SH-SY5Y (cell line): ENCODE data around the gene SSBP3.

Experiments used
- GATA2 ChIP-seq: IDR thresholded peaks from 2 replicates; pipeline ENCODE4 v1.6.1; 2011; ENCODE audit warnings: mild to moderate bottlenecking, low read depth, low read length
- GATA3 ChIP-seq: IDR thresholded peaks from 2 replicates; pipeline ENCODE4 v1.6.1; 2011; ENCODE audit warnings: low read depth, mild to moderate bottlenecking, low read length, moderate library complexity

The SSBP3 gene

GRCh38 chr1:54413732-54414131 is 7.5 kb upstream of the SSBP3 start:
- no peak for TF ChIP-seq GATA3
- TF ChIP-seq GATA2 = no peak

- TF ChIP-seq GATA2 (no peak), GATA3 (no peak)
Measured at GRCh38 chr1:54413295-54413694, 7.1 kb upstream of the SSBP3 start.

GRCh38 chr1:54410359-54410758 is 4.2 kb upstream of the SSBP3 start:
- no peak for TF ChIP-seq GATA2
- no peak for TF ChIP-seq GATA3

- TF ChIP-seq GATA3 (no peak), GATA2 (no peak)
Measured at GRCh38 chr1:54409156-54410142, 3.3 kb upstream of the SSBP3 start.

GRCh38 chr1:54408147-54409066 is 2.2 kb upstream of the SSBP3 start:
- TF ChIP-seq GATA3 (no peak), GATA2 (no peak)

- TF ChIP-seq GATA2 (no peak), GATA3 (no peak)
Measured at GRCh38 chr1:54407404-54408146, 1.4 kb upstream of the SSBP3 start.

- no peak for TF ChIP-seq GATA3
- no peak for TF ChIP-seq GATA2
Measured at GRCh38 chr1:54407154-54407403, 885 bp upstream of the SSBP3 start.

- TF ChIP-seq GATA2 (no peak), GATA3 (no peak)
Measured at GRCh38 chr1:54405898-54406293, 298 bp downstream of the SSBP3 start.

GRCh38 chr1:54404939-54405897 is 976 bp downstream of the SSBP3 start:
- TF ChIP-seq GATA2 (no peak), GATA3 (no peak)

GRCh38 chr1:54404263-54404662 is 1.9 kb downstream of the SSBP3 start:
- TF ChIP-seq GATA3 (no peak), GATA2 (no peak)

- TF ChIP-seq GATA3 (no peak), GATA2 (no peak)
Measured at GRCh38 chr1:54403808-54404261, 2.4 kb downstream of the SSBP3 start.

- TF ChIP-seq GATA2 (no peak), GATA3 (no peak)
Measured at GRCh38 chr1:54403405-54403804, 2.8 kb downstream of the SSBP3 start.

GRCh38 chr1:54402896-54403295 is 3.3 kb downstream of the SSBP3 start:
- TF ChIP-seq GATA2 (no peak), GATA3 (no peak)

- TF ChIP-seq GATA3 (no peak), GATA2 (no peak)
Measured at GRCh38 chr1:54401799-54402198, 4.4 kb downstream of the SSBP3 start.
